Measurements from ENCODE around the gene SLC6A17.

GRCh38 chr1:110200666-110201065 lies 50.4 kb downstream of the SLC6A17 start:
- TF ChIP-seq CTCF (IDR thresholded peaks at IDR 0.05) = no peak
- no peak for TF ChIP-seq POLR2AphosphoS5 (IDR thresholded peaks at IDR 0.05)

Measured in prostate gland (tissue), 2 donors.